ENCODE results near the gene ROM1. TPM values are rescaled to one million over a fixed set of nuclear protein-coding genes. Genes with fewer than 3 reads are reported as not detected.
A peak's percentile ranks its signal among the peaks of the same experiment; 100 is the strongest.
"Not testable (repeated sequence)": the region's sequence is repeated elsewhere in the genome, so short reads cannot be mapped to it uniquely, and the experiment has no call there.

Gene ROM1
- 1 to 10 TPM in 9 of 12 donors, under 1 TPM in 1, not detected in 2; 0.87 to 3.2 (median 1.6) TPM for polyA plus RNA-seq (ENCODE audit: insufficient read length in 12 of 12)
- long read RNA-seq, donor 1, partial matches to known transcripts, result 0 of 1 reads
- long read RNA-seq, donor 1, other reads (novel, unspliced or antisense), result 0 of 1 reads
- long read RNA-seq, donor 2, partial matches to known transcripts, result 0 of 1 reads
- long read RNA-seq, donor 2, other reads (novel, unspliced or antisense), result 0 of 1 reads
- long read RNA-seq, donor 3, result 0 reads
- long read RNA-seq, donor 4, result 0 reads
- long read RNA-seq, donor 5, result 0 reads
- long read RNA-seq, donor 6, result 0 reads
- long read RNA-seq, donor 7, result 0 reads
- long read RNA-seq, donor 8, partial matches to known transcripts, result 0 of 1 reads
- long read RNA-seq, donor 8, other reads (novel, unspliced or antisense), result 0 of 1 reads
- long read RNA-seq, donor 9, result 0 reads
- long read RNA-seq, donor 10, result 0 reads
- long read RNA-seq, donor 11, partial matches to known transcripts, result 0 of 1 reads
- long read RNA-seq, donor 11, other reads (novel, unspliced or antisense), result 0 of 1 reads

GRCh38 chr11:62612366-62613290 lies at the start of gene ROM1, which contains the start of gene EML3:
Gene ROM1, plus strand, starts transcription at chr11:62613257. Its CDS starts 25 bp downstream, at chr11:62613282.
Gene EML3, minus strand, starts transcription at chr11:62612775. Its CDS starts 318 bp downstream, at chr11:62612457.
- DNase-seq, result peak; percentile 87

- no peak for DNase-seq
Observed at GRCh38 chr11:62565100-62565802, 47.8 kb upstream of the ROM1 start.

GRCh38 chr11:62566247-62566646 lies 46.8 kb upstream of the ROM1 start:
- no peak for DNase-seq

GRCh38 chr11:62567018-62567633 lies 45.9 kb upstream of the ROM1 start:
- no peak for DNase-seq

- DNase-seq, result no peak
Observed at GRCh38 chr11:62569611-62570010, 43.4 kb upstream of the ROM1 start.

GRCh38 chr11:62570903-62571302 lies 42.2 kb upstream of the ROM1 start:
- not testable (repeated sequence) for DNase-seq

- DNase-seq, result not testable (repeated sequence)
Observed at GRCh38 chr11:62571493-62571892, 41.6 kb upstream of the ROM1 start.

GRCh38 chr11:62572431-62572830 lies 40.6 kb upstream of the ROM1 start:
- no peak for DNase-seq

- DNase-seq, result peak; percentile 24
Observed at GRCh38 chr11:62573006-62573591, 40.0 kb upstream of the ROM1 start.

GRCh38 chr11:62573592-62574362 lies 39.3 kb upstream of the ROM1 start, which contains the start of gene EEF1G:
Gene EEF1G, minus strand, starts transcription at chr11:62573891. Its CDS starts 49 bp downstream, at chr11:62573842.
- peak; percentile 100 for DNase-seq

GRCh38 chr11:62574363-62575071 lies 38.5 kb upstream of the ROM1 start:
- peak; percentile 59 for DNase-seq

- DNase-seq, result no peak
Observed at GRCh38 chr11:62575156-62575555, 37.9 kb upstream of the ROM1 start.

- DNase-seq, result no peak
Observed at GRCh38 chr11:62575837-62576236, 37.2 kb upstream of the ROM1 start.

GRCh38 chr11:62577046-62577714 lies 35.9 kb upstream of the ROM1 start:
- no peak for DNase-seq

GRCh38 chr11:62578541-62578940 lies 34.5 kb upstream of the ROM1 start:
- no peak for DNase-seq

GRCh38 chr11:62579252-62579651 lies 33.8 kb upstream of the ROM1 start:
- DNase-seq, result no peak

- DNase-seq, result no peak
Observed at GRCh38 chr11:62580959-62581715, 31.9 kb upstream of the ROM1 start.

GRCh38 chr11:62581735-62582134 lies 31.3 kb upstream of the ROM1 start:
- not testable (repeated sequence) for DNase-seq

All from muscle of arm (tissue), 14 donors.